Measurements from ENCODE around the gene CDH24. TPM values are rescaled to one million over a fixed set of nuclear protein-coding genes. Genes with fewer than 3 reads are reported as not detected.
"Not testable (repeated sequence)": the region's sequence is repeated elsewhere in the genome, so short reads cannot be mapped to it uniquely, and the experiment has no call there.

The CDH24 gene
- total RNA-seq, 1 donor from 2014 or later: 8.9 TPM

DNA sequence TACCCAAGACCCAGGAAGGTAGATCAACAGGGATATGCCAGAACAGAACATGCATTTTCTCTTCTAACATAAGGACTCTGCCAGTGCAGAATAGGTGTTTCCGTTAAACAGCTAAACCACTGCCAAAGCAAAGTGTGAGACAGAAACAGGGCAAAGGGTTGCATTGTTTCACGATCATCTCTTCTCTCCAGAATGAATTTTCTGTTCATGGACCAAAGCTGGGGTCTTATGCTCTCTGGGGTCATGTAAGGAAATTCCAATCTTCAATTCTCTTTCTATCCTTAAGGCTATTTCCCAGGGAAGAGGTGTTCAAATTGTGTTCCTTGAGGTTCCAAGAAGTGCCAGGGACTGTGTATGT is 33.5 kb downstream of the CDH24 start:
- no peak for DNase-seq (ENCODE audit: extremely low read depth, low read depth, low spot score)

DNA sequence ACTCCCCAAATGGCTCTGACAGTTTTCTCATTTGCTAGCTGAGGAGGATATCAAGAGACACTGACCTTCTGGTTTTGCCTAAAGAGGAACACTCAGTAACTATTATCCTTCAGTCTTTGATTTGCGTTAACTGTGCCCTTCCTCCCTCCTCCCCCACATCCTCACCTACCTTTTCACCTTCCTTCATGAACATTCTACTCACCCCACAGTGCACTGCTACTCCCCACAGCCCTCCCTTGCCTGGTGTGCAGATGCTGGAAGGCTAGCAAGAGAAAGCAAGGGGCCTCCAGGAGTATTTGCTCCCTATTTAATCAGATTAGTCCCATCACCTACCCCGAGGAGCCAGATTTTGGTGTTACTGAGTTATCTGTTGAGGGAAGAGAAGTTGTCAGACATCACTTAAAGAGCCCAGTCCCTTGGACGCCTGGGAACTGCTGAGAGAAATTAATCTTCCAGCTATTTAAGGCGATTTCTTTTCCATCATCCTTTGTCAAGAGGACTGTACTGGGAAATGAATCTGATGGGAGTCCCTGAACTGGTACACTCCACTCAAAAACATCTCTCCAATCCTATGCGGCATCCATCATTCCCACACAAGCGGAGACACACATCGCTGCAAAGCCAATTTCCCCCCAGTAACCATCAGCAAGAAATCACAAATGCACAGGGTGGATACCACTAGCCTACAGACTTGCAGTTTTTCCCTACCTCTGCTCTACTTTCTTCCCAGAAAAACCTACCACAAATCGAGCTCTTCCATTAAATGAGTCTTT is 34.1 kb downstream of the CDH24 start:
- DNase-seq (ENCODE audit: extremely low read depth, low read depth, low spot score): no peak

- no peak for DNase-seq (ENCODE audit: extremely low read depth, low read depth, low spot score)
These were observed 35.4 kb downstream of the CDH24 start for GRCh38 chr14:23021889-23022442.

- no peak for DNase-seq (ENCODE audit: extremely low read depth, low read depth, low spot score)
These were observed 35.9 kb downstream of the CDH24 start for GRCh38 chr14:23021434-23021833.

GRCh38 chr14:23020143-23021128 is 36.9 kb downstream of the CDH24 start:
- no peak for DNase-seq (ENCODE audit: extremely low read depth, low read depth, low spot score)

- DNase-seq (ENCODE audit: extremely low read depth, low read depth, low spot score): no peak
These were observed 39.2 kb downstream of the CDH24 start for GRCh38 chr14:23018107-23018506.

DNA sequence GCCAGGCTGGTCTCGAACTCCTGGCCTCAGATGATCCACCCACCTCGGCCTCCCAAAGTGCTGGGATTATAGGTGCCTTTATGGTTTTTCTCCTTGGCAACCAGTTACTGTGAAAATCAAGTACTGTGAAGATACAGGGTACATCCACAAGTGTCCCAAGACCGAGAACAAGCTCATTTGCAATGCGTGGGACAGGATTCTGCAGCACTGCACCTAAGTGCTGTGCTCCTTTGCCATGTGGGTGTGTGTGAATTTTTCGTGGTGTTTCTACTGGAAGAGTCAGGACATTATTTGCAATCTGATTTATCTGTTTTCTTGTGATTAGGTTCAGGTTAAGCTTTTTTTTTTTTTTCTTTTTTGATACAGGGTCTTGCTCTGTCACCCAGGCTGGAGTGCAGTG is 40.2 kb downstream of the CDH24 start:
- no peak for DNase-seq (ENCODE audit: extremely low read depth, low read depth, low spot score)

- DNase-seq (ENCODE audit: extremely low read depth, low read depth, low spot score): no peak
These were observed 41.7 kb downstream of the CDH24 start for GRCh38 chr14:23015618-23016017.

GRCh38 chr14:23013749-23014054 is 43.6 kb downstream of the CDH24 start:
- not testable (repeated sequence) for DNase-seq (ENCODE audit: extremely low read depth, low read depth, low spot score)

- DNase-seq (ENCODE audit: extremely low read depth, low read depth, low spot score): no peak
These were observed 44.1 kb downstream of the CDH24 start for GRCh38 chr14:23013054-23013748.

GRCh38 chr14:23009939-23010726 is 47.2 kb downstream of the CDH24 start, which contains the start of gene C14orf93:
TSS of gene C14orf93 (minus strand) at chr14:23010143. CDS start at chr14:22999023, 11,120 bp downstream.
- no peak for DNase-seq (ENCODE audit: extremely low read depth, low read depth, low spot score)

- DNase-seq (ENCODE audit: extremely low read depth, low read depth, low spot score): no peak
These were observed 47.8 kb downstream of the CDH24 start for GRCh38 chr14:23009483-23009938.

DNA sequence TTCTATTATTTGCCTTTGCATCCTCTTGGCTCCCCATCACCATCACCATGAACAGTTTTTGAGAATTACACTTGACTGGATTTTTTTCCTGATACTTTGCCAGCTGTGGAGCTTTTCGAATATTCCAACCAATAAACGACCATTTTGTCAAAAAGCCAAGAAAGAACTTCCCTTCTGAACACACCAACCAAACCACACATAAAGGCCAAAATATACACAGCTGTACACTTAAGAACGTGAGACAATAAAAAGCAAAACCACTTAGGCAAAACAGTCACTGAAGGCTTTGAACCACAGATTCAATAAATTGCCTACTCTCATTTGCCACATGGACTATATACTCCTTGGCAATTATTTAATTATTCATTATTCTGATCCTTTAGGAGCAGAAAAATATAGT is 48.5 kb downstream of the CDH24 start:
- DNase-seq (ENCODE audit: extremely low read depth, low read depth, low spot score): no peak

- DNase-seq (ENCODE audit: extremely low read depth, low read depth, low spot score): peak; percentile 80
These were observed 50.5 kb downstream of the CDH24 start for GRCh38 chr14:23006544-23007419.

- DNase-seq (ENCODE audit: extremely low read depth, low read depth, low spot score): no peak
These were observed 51.2 kb downstream of the CDH24 start for GRCh38 chr14:23006188-23006534.

DNA sequence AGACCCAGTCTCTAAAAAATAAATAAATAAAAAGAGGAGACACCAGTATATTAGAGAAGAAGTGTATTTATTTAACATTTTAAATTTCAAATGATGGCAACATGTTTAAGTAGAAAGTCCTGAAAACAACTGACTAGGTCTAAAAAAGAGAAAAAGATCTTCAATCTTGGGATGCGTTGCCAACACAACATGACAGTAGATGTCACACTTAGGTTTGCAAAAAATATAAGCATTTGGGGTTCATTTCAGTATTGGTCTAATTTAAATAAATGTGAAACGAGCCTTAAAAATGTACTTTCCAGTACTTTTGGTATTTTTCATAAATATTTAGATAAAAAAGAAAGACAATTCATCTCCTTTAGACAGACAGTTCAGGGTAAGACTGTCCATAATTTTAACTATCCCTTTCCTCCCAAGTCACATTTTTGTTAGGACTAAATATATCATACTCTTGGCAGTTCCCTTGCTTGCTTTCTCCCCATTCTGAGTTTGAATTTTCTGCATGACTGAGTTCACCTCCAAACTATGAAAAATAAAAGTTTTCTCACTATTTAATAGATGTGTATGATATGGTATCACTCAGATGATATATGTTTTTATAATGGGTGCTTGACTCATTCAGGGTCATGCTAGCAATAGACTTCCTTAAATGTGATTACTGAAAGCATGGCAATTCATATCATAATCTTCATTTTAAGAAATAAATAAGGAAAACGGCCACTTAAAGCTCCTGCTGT is 51.7 kb downstream of the CDH24 start:
- DNase-seq (ENCODE audit: extremely low read depth, low read depth, low spot score): no peak

- not testable (repeated sequence) for DNase-seq (ENCODE audit: extremely low read depth, low read depth, low spot score)
These were observed 53.0 kb downstream of the CDH24 start for GRCh38 chr14:23004274-23004673.

GRCh38 chr14:23002592-23002991 is 54.7 kb downstream of the CDH24 start:
- DNase-seq (ENCODE audit: extremely low read depth, low read depth, low spot score): no peak

Data from glomerular endothelial cell (primary cell).